IPS-20b (cell line): ENCODE data around the gene PRKCE.

Source experiments
- H3K27ac ChIP-seq: one replicate; pipeline ENCODE4 v1.5.1; 2013; ENCODE audit warnings: low read length
- H3K27me3 ChIP-seq: 2 replicates; pipeline ENCODE4 v1.6.1; 2013; ENCODE audit warnings: mild to moderate bottlenecking, low read length, inconsistent platforms; ENCODE audit not compliant: insufficient read depth
- H3K36me3 ChIP-seq: 2 replicates; pipeline ENCODE4 v1.6.1; 2013; ENCODE audit warnings: low read depth, mild to moderate bottlenecking, inconsistent platforms, low read length, moderate library complexity; ENCODE audit not compliant: insufficient read depth
- H3K4me1 ChIP-seq: 2 replicates; pipeline ENCODE4 v1.6.1; 2013; ENCODE audit warnings: mild to moderate bottlenecking, control low read depth, inconsistent platforms, low read length, moderate library complexity; ENCODE audit not compliant: insufficient read depth
- H3K4me3 ChIP-seq: 2 replicates; pipeline ENCODE4 v1.5.1; 2013; ENCODE audit warnings: mild to moderate bottlenecking, low read length, inconsistent platforms
- H3K9ac ChIP-seq: 2 replicates; pipeline ENCODE4 v1.6.1; 2013; ENCODE audit warnings: low read depth, mild to moderate bottlenecking, inconsistent platforms, low read length, moderate library complexity
- H3K9me3 ChIP-seq: 2 replicates; pipeline ENCODE4 v1.6.1; 2013; ENCODE audit warnings: mild to moderate bottlenecking, low read depth, low read length, inconsistent platforms; ENCODE audit not compliant: insufficient read depth

PRKCE gene

DNA sequence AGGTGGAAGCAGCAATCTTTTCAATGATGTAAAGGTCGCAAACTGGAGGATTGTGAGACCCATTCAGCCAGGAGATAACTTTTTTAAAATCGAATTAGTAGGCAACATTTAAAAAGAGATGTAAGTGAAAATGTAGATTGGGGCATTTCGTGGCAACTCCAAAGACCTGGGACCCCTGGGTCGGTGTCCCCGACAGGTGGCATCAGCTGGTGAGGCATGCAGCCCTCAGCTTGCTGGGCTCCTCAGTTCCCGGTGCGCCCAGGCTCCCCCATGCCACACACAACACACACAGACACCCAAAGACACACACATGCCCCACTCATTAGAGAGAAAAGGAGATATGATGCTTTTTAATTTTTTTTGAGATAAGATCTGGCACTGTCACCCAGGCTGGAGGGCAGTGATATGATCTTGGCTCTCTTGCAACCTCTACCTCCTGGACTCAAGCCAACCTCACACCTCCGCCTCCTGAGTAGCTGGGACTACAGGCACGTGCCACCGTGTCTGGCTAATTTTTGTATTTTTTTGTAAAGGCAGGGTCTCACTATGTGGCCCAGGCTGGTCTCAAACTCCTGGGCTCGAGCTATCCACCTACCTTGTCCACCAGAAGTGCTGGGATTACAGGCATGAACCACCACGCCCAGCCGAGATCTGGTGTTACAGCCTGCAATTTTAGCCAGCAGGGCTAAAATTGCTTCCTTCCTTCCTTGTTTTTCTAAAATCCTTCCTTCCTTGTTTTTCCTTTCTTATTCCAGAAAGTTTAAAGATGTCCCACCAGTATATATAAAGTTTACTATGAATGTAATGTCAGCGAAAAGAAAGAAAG, 523.1 kb downstream of the PRKCE start:
- no peak overlapping the region for H3K27ac ChIP-seq
- H3K4me3 ChIP-seq, result no peak overlapping the region
- H3K27me3 ChIP-seq, result no peaks in the 10 kb centered on the region
- no peaks in the 10 kb centered on the region for H3K36me3 ChIP-seq
- no peaks in the 10 kb centered on the region for H3K9me3 ChIP-seq
- H3K9ac ChIP-seq, result no peak overlapping the region
- peaks cover 6% of the 10 kb centered on the region for H3K4me1 ChIP-seq

DNA sequence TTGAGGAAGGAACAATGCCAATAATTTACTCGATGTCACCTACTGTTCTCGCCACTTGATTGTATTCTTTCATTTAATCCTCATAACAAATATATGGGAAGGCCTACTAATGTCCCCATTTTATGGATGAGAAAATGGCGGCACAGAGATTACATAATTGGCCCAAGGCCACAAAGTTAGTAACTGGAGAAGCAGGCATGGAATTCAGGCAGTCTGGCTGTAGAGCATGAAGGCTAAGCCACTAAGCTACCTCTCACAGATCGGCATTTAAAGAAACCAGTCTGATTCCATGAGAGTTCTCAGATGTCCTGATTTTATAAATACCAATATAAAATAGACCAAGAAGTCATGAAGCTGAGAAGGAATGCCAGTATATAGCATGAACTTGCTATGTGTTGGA, 523.9 kb downstream of the PRKCE start:
- Histone ChIP-seq H3K36me3 (no peaks in the 10 kb centered on the region), H3K27me3 (no peaks in the 10 kb centered on the region), H3K9me3 (no peaks in the 10 kb centered on the region), H3K9ac (no peak overlapping the region), H3K27ac (no peak overlapping the region), H3K4me3 (no peak overlapping the region), H3K4me1 (peaks cover 4% of the 10 kb centered on the region; the same call in 1 of the 2 replicates)

DNA sequence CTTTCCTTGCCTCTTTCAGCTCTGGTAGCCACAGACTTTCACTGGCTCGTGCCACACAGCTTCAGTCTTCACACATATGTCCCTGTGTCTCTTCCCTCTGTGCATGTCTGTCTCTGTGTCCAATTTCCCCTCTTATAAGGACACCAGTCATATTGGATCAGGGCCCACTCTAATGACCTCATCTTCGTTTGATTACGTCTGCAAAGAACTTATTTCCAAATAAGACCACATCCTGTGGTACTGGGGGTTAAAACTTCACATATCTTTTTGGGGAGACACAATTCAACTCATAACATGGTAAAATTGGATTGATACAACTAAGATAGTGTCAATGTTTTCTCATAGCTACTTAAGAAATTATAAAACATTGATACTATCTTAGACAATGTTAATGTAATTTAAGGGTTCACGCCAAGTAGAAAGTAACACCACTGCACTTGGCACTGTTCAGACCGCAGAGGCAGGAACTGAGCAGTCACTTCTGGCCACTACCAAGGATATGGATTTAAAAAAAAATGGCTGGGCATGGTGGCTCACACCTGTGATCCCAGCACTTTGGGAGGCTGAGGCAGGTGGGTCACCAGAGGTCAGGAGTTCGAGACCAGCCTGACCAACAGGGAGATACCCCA, 526.1 kb downstream of the PRKCE start:
- Histone ChIP-seq H3K36me3 (no peaks in the 10 kb centered on the region), H3K4me1 (no peaks in the 10 kb centered on the region), H3K9ac (no peak overlapping the region), H3K9me3 (no peaks in the 10 kb centered on the region), H3K27ac (no peak overlapping the region), H3K4me3 (no peak overlapping the region), H3K27me3 (no peaks in the 10 kb centered on the region)

DNA sequence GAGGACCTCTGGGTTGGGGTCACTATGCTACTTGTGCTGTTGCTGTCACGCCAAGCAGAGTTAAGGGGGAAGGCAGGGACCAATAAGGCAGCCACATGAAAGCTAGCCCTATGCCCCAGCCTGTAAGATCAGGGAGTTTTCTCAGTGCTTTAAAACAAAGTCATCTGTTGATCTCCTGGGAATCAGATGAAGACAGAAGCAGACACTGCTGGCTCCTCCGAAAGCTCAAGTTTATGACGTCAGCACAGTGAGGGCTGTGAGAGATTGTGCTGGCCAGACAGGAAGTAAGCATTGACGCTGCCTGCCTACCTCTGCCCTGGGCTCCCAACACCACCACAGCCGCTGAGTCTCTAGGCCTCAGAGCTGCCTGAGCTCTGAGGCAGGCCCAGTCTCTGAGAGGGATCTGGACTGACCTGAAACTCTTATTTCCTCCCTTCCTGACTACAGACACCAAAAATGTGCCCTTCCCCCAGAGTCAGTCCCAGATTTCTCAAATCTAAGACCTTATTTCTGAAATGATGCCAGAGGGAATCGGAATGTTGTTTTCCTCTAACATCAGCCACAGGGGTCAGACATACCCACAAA, 527.7 kb downstream of the PRKCE start:
- no peaks in the 10 kb centered on the region for H3K4me1 ChIP-seq
- no peaks in the 10 kb centered on the region for H3K36me3 ChIP-seq
- no peaks in the 10 kb centered on the region for H3K27me3 ChIP-seq
- H3K9ac ChIP-seq, result no peak overlapping the region
- no peak overlapping the region for H3K4me3 ChIP-seq
- no peaks in the 10 kb centered on the region for H3K9me3 ChIP-seq
- no peak overlapping the region for H3K27ac ChIP-seq

DNA sequence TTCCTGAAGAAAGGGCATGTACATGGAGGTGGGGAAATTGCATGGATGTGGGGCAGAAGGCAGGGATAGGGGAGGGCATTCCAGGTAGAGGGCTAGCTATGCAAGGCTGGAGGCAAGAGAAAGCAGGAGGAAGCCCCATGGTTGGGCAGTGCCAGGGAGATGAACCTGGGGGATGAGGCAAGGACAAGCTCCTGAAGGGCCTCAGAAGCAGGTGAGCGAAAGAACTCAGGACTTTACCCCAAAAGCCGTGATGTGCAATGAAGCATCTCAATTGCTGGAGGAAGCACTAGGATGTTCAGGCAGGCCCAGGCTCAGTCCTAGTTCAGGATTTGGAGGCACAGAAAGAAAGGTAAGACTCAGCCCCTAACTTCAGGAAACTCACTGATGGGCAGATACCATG, 528.7 kb downstream of the PRKCE start:
- Histone ChIP-seq H3K4me1 (no peaks in the 10 kb centered on the region), H3K27ac (no peak overlapping the region), H3K4me3 (no peak overlapping the region), H3K36me3 (no peaks in the 10 kb centered on the region), H3K9me3 (no peaks in the 10 kb centered on the region), H3K27me3 (no peaks in the 10 kb centered on the region), H3K9ac (no peak overlapping the region)

DNA sequence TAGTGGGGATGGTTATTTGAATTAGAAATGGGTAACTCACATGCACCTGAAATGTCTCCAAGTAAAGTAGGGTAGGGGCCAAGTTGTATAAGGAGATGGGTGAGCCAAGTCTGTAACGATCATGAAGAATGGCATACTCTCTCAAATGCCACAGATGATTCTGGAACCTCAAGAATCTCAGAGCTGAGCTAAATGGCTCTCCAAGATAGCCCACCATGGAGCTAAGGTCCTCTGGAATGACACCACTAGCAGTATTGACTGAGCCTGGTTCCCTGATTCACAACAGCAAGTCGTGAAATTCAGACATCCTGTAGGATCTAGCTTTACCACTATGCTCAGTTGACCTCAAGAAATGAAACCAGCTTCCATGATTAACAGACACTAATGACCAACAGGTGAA, 529.8 kb downstream of the PRKCE start:
- H3K9me3 ChIP-seq, result no peaks in the 10 kb centered on the region
- no peaks in the 10 kb centered on the region for H3K36me3 ChIP-seq
- H3K4me3 ChIP-seq, result no peak overlapping the region
- no peaks in the 10 kb centered on the region for H3K4me1 ChIP-seq
- no peaks in the 10 kb centered on the region for H3K27me3 ChIP-seq
- no peak overlapping the region for H3K9ac ChIP-seq
- H3K27ac ChIP-seq, result no peak overlapping the region

DNA sequence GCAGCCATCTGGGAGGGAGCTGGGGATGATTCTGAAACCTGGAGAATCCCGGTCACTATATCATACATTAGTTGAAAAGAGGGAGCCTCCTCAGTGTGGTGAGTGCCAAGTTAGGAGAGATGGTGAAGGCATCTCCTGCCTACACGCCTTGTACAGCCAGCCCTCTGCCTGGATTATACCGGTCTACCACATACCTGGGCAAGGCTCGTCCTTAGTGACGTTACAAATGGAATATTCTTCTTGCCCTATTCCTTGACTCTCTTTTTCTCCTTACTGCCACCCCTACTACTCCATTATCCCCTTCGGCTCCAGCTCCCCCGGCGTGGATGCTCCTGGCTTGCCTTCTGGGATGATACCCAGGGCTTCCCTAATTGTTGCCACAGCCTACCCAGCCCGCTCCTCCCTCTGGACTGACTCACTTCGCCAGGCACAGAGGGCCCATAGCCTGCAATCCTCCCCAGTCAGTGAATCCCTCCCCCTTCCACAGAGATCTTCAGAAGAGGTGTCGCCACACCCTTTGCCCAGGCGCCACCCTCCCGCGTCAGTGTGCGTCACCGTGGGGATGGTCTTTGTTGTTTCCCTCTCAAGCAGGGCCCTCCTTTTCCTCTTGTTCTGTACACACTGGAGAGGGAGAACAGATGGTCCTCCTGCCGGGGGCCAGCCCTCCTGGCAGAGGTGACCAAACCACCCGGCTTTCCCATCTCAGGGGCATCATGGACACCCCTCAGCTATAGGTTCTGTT, 530.5 kb downstream of the PRKCE start:
- Histone ChIP-seq H3K27me3 (no peaks in the 10 kb centered on the region), H3K36me3 (no peaks in the 10 kb centered on the region), H3K9ac (no peak overlapping the region), H3K4me1 (no peaks in the 10 kb centered on the region), H3K27ac (no peak overlapping the region), H3K9me3 (no peaks in the 10 kb centered on the region), H3K4me3 (no peak overlapping the region)

DNA sequence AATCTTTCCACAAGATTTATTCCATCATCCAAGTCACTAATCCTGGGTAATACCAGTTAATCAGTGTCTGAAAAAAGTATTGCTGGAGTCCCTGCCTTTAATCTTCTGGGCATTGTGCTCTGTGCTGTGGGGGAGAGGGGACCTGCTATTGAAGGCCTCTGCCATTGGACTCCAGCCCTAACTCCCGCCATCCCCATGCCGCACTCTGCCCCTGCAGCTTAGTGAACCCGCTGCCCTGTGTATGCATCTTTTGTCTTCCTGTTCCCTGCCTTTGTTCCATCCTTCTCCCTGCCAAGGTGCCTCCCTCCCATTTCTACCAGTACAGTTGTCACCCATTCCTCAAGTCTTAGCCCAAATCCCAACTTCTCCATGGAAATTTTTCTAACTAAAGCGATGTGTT, 532.0 kb downstream of the PRKCE start:
- no peaks in the 10 kb centered on the region for H3K27me3 ChIP-seq
- no peaks in the 10 kb centered on the region for H3K4me1 ChIP-seq
- no peaks in the 10 kb centered on the region for H3K9me3 ChIP-seq
- H3K4me3 ChIP-seq, result no peak overlapping the region
- no peaks in the 10 kb centered on the region for H3K36me3 ChIP-seq
- H3K9ac ChIP-seq, result no peak overlapping the region
- H3K27ac ChIP-seq, result no peak overlapping the region

DNA sequence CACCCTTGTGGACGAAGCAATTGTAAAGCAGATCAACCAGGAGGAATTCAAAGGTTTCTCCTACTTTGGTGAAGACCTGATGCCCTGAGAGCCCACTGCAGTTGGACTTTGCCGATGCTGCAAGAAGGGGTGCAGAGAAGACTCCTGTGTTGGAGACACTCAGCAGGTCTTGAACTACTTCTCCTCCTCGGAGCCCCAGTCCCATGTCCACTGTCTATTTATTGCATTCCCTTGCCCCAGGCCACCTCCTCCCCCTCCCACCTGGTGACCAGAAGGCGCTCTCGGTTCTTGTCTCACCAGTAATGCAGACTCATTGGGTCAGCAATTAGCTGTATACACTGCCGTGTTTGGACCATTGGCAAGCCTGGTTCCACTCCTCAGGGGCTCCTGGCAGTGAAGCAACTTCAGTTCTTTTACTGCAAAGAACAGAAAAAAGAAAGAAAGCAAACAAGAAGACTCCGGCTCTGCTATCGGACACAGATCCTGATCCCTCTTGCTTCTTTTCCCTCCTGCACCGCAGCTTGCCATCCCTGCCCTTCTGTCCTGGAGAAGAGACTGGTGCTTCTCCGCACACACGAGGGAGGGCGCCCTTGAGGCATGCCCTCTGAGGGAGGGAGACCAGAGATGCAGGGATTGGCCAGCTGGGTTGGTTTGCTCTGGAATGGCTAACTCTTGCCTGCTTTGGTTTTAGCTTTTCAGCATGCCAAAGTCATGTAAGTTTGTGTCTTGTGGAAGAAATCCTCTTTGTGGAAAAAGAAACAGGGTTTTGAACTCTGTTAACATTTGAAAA, 533.5 kb downstream of the PRKCE start:
- no peaks in the 10 kb centered on the region for H3K9me3 ChIP-seq
- H3K36me3 ChIP-seq, result no peaks in the 10 kb centered on the region
- H3K4me1 ChIP-seq, result no peaks in the 10 kb centered on the region
- H3K27me3 ChIP-seq, result no peaks in the 10 kb centered on the region
- no peak overlapping the region for H3K9ac ChIP-seq
- H3K4me3 ChIP-seq, result no peak overlapping the region
- H3K27ac ChIP-seq, result no peak overlapping the region

DNA sequence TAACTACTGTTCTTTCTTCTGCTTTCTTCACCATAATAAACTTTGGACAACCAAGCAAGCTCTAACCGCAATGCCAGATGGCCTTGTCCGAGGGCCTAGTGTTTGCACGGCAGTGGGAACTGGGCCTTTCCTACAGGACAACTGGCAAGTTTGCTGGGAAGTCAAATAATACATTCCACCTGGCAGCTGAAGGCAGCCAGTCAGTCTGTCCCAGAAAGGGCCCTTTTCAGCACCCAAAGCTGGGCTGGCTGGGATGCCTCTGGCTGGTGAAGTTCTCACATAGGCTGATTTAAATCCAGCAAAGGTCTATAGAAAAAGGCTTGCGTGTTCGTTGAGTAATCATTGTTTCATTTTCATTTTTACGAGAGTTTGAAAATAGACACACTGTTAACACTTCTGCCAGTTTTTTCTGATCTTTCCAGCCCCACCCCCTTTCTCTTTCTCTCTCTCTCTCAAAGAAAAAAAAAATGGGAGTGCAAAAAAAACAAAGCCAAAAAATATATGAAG, 535.7 kb downstream of the PRKCE start:
- Histone ChIP-seq H3K27me3 (no peaks in the 10 kb centered on the region), H3K4me1 (no peaks in the 10 kb centered on the region), H3K27ac (no peak overlapping the region), H3K4me3 (no peak overlapping the region), H3K9me3 (no peaks in the 10 kb centered on the region), H3K9ac (no peak overlapping the region), H3K36me3 (no peaks in the 10 kb centered on the region)
